Activated CD8-positive, alpha-beta T cell treated with anti-CD3 and anti-CD28 coated beads for 36 hours (primary cell): ENCODE results near the gene PRSS23. TPM values are rescaled to one million over a fixed set of nuclear protein-coding genes. Genes with fewer than 3 reads are reported as not detected.

Source experiments
- ATAC-seq: fragments of 200-7000 bp; cut with Tn5 transposase; one replicate; pipeline ENCODE4 v1.10.0; 2021; ENCODE audit warnings: mild to moderate bottlenecking, moderate library complexity
- CTCF ChIA-PET: fragments of 350-600 bp; sonication (Branson Sonifier 250); formaldehyde crosslinking; loops from one replicate; lab custom pipeline; 2021; ENCODE audit warnings: antibody characterized with exemption; lab: Charles Lee
- POLR2A ChIA-PET: fragments of 350-600 bp; sonication (Branson Sonifier 250); formaldehyde crosslinking; loops from one replicate; lab custom pipeline; 2021; ENCODE audit warnings: antibody characterized with exemption; lab: Charles Lee
- DNase-seq: peaks from one replicate; pipeline ENCODE4 v3.0.0-alpha.2; 2020
- H3K27ac Mint-ChIP-seq: one replicate; pipeline ENCODE4 v1.8.0; 2021; ENCODE audit warnings: mild to moderate bottlenecking, mixed read lengths
- H3K27me3 Mint-ChIP-seq: one replicate; pipeline ENCODE4 v1.8.0; 2021; ENCODE audit warnings: mixed read lengths
- H3K36me3 Mint-ChIP-seq: one replicate; pipeline ENCODE4 v1.8.0; 2021; ENCODE audit warnings: low read depth, mixed read lengths
- H3K4me1 Mint-ChIP-seq: one replicate; pipeline ENCODE4 v1.8.0; 2021; ENCODE audit warnings: low read depth, mixed read lengths
- H3K4me3 Mint-ChIP-seq: one replicate; pipeline ENCODE4 v1.8.0; 2021; ENCODE audit warnings: mild to moderate bottlenecking, moderate library complexity, mixed read lengths
- H3K9me3 Mint-ChIP-seq: one replicate; pipeline ENCODE4 v1.8.0; 2021; ENCODE audit warnings: mixed read lengths
- CTCF ChIP-seq: fragments of 200-600 bp; IDR thresholded peaks from one replicate; pipeline ENCODE4 v1.8.0; 2022; ENCODE audit warnings: antibody characterized with exemption, mild to moderate bottlenecking
- intact Hi-C: fragments of 100-400 bp; cut with micrococcal nuclease; formaldehyde crosslinking; loops from one replicate; pipeline ENCODE4 v1.10.0; 2022
- total RNA-seq, 2 experiments: library from RNA; stranded (reverse); gene quantifications; one replicate each; pipeline ENCODE4 v1.2.3, GENCODE V29; 2021

Gene PRSS23
- total RNA-seq, 2 experiments from 2014 or later, result 1.4 to 2.3 TPM

GRCh38 chr11:86848132-86848531, 47.8 kb downstream of the PRSS23 start:
- Mint-ChIP-seq H3K9me3 (no peaks in the 10 kb centered on the region), H3K4me1 (no peaks in the 10 kb centered on the region), H3K27me3 (no peaks in the 10 kb centered on the region), H3K36me3 (no peaks in the 10 kb centered on the region), H3K4me3 (no peak overlapping the region), H3K27ac (no peak overlapping the region)
- ATAC-seq (no peak), DNase-seq (no peak)
- ChIA-PET CTCF (no interaction called here), POLR2A (no interaction called here)
- intact Hi-C loops, result no loop called here
- no peak for TF ChIP-seq CTCF

- intact Hi-C loops, result no loop called here
- Mint-ChIP-seq H3K4me1 (no peaks in the 10 kb centered on the region), H3K27ac (no peak overlapping the region), H3K9me3 (no peaks in the 10 kb centered on the region), H3K4me3 (no peak overlapping the region), H3K36me3 (no peaks in the 10 kb centered on the region), H3K27me3 (peaks cover 3% of the 10 kb centered on the region)
- ChIA-PET POLR2A (no interaction called here), CTCF (interaction anchor here (1.2 to 1.8 kb wide), 2 partner anchors 21 to 242 kb away, joined by 3 to 9 read pairs; no protein-coding TSS in a partner anchor)
- ATAC-seq, result no peak
- DNase-seq, result no peak
- TF ChIP-seq CTCF, result no peak
Measured at GRCh38 chr11:86849679-86850078, 49.3 kb downstream of the PRSS23 start.

Other genes starting within 250 kb of the PRSS23 start
- gene ME3, start 127.9 kb upstream of the PRSS23 start, total RNA-seq, result 1 to 10 TPM; 5.0 to 6.2 TPM
- gene FZD4, start 154.9 kb downstream of the PRSS23 start, total RNA-seq, result under 1 TPM; 0.07 to 0.16 TPM
- 10 to 100 TPM; 24.7 to 30.0 TPM for gene TMEM135, start 237.4 kb downstream of the PRSS23 start, total RNA-seq